Peyer's patch (tissue), 4 donors: ENCODE results near the gene MXRA8.

Source experiments
- CTCF ChIP-seq, 6 experiments: fragments of 450-650 bp in 4 of 6; fragments of 200-600 bp in 2 of 6; sonication (generic) in 1 of 6; IDR thresholded peaks; one replicate each; pipeline ENCODE4 v1.5.1; 2017 to 2019; ENCODE audit warnings: antibody characterized with exemption in 6 of 6, mild to moderate bottlenecking in 3 of 6, moderate library complexity in 1 of 6
- POLR2A ChIP-seq, 2 donors: fragments of 450-650 bp; IDR thresholded peaks; one replicate each; pipeline ENCODE4 v1.5.1; 2017; ENCODE audit warnings: antibody characterized with exemption in 2 of 2, mild to moderate bottlenecking in 2 of 2, moderate library complexity in 2 of 2

GRCh38 chr1:1338278-1338677 lies 20.1 kb downstream of the MXRA8 start:
- TF ChIP-seq CTCF (IDR thresholded peaks at IDR 0.05) = no peak
- no peak for TF ChIP-seq POLR2A (IDR thresholded peaks at IDR 0.05)
